Panc1 (cell line): ENCODE measurements around the gene HOMER2. TPM values are rescaled to one million over a fixed set of nuclear protein-coding genes. Genes with fewer than 3 reads are reported as not detected.

Experiments used
- ATAC-seq: fragments of 200-7000 bp; cut with Tn5 transposase; 2 replicates; pipeline ENCODE4 v1.9.1; 2020; ENCODE audit warnings: mild to moderate bottlenecking, moderate library complexity
- BruUV-seq: library from RNA; stranded (reverse); fragments of 400-500 nt; replicated peaks from 2 replicates; lab custom pipeline; 2021; lab: Mats Ljungman, UMichigan
- CTCF ChIA-PET: fragments of 300-600 bp; sonication (Branson Sonifier 250); formaldehyde crosslinking; loops from one replicate; lab custom pipeline; 2022; ENCODE audit warnings: antibody characterized with exemption; lab: Charles Lee
- POLR2A ChIA-PET: fragments of 300-600 bp; sonication (Branson Sonifier 250); formaldehyde crosslinking; loops from one replicate; lab custom pipeline; 2022; ENCODE audit warnings: antibody characterized with exemption; lab: Charles Lee
- DNase-seq: peaks from one replicate; pipeline ENCODE4 v3.0.0-alpha.2; 2010; ENCODE audit warnings: low read depth, low spot score
- H3K27ac ChIP-seq: 2 replicates; pipeline ENCODE4 v1.5.1; 2011; ENCODE audit warnings: mild to moderate bottlenecking, low read length, inconsistent platforms
- H3K27me3 ChIP-seq: fragments of 200-500 bp; sonication (Bioruptor generic); 2 replicates; pipeline ENCODE4 v1.6.0; 2014; ENCODE audit warnings: low read length, inconsistent platforms; ENCODE audit not compliant: control insufficient read depth, insufficient read depth
- H3K36me3 ChIP-seq: fragments of 200-500 bp; sonication (Bioruptor generic); 2 replicates; pipeline ENCODE4 v1.5.1; 2014; ENCODE audit warnings: inconsistent platforms, mild to moderate bottlenecking, low read length, moderate library complexity; ENCODE audit not compliant: control insufficient read depth, insufficient read depth
- H3K4me1 ChIP-seq: 2 replicates; pipeline ENCODE4 v1.5.1; 2011; ENCODE audit warnings: inconsistent platforms, mild to moderate bottlenecking, low read length, moderate library complexity; ENCODE audit not compliant: control insufficient read depth, insufficient read depth
- H3K4me3 ChIP-seq, 2 experiments: 2 replicates each; pipeline ENCODE4 v1.5.1; 2011 to 2012; ENCODE audit warnings: low read depth in 2 of 2, low read length in 2 of 2, mild to moderate bottlenecking in 2 of 2, inconsistent platforms in 1 of 2, moderate library complexity in 1 of 2
- H3K9me3 ChIP-seq: fragments of 200-500 bp; sonication (Bioruptor generic); 2 replicates; pipeline ENCODE4 v1.5.1; 2014; ENCODE audit warnings: low read depth, mild to moderate bottlenecking, inconsistent platforms, low read length, moderate library complexity; ENCODE audit not compliant: control insufficient read depth, insufficient read depth
- POLR2AphosphoS5 ChIP-seq: IDR thresholded peaks from 2 replicates; pipeline ENCODE4 v1.6.1; 2012; ENCODE audit warnings: mild to moderate bottlenecking, low read depth, low read length, moderate library complexity
- SIN3A ChIP-seq: IDR thresholded peaks from 2 replicates; pipeline ENCODE4 v1.6.1; 2012; ENCODE audit warnings: low read depth, mild to moderate bottlenecking, low read length, moderate library complexity, borderline replicate concordance; ENCODE audit not compliant: insufficient read depth
- TCF7L2 ChIP-seq: IDR thresholded peaks from 2 replicates; pipeline ENCODE4 v1.6.1; 2011; ENCODE audit warnings: mild to moderate bottlenecking, low read depth, low read length, inconsistent platforms
- in situ Hi-C: cut with HindIII; loops from 2 replicates; pipeline ENCODE4 v1.10.0; 2016; ENCODE audit warnings: low sequenced_read_pairs, low pct_unique_long_range_greater_than_20kb
- intact Hi-C: fragments of 100-400 bp; cut with micrococcal nuclease; formaldehyde crosslinking; loops from one replicate; pipeline ENCODE4 v1.10.0; 2022; ENCODE audit not compliant: unreplicated experiment
- total RNA-seq: library from RNA; stranded (reverse); gene quantifications from one replicate; pipeline ENCODE4 v1.2.1, GENCODE V29; 2021; ENCODE audit not compliant: unreplicated experiment
- TF ChIP-seq, protein P1 (sequence below), 2 experiments: IDR thresholded peaks; 2 replicates each; pipeline ENCODE4 v1.6.1; 2011 to 2012; ENCODE audit warnings: low read depth in 2 of 2, control low read depth in 1 of 2, low read length in 1 of 2, mild to moderate bottlenecking in 1 of 2, moderate library complexity in 1 of 2; ENCODE audit not compliant: insufficient read depth in 1 of 2
- TF ChIP-seq, protein P2 (sequence below): fragments of 450-650 bp; IDR thresholded peaks from 2 replicates; pipeline ENCODE4 v1.5.1; 2017; ENCODE audit warnings: mild to moderate bottlenecking

The HOMER2 gene
- total RNA-seq, 1 experiment from 2014 or later: 35.9 TPM

DNA sequence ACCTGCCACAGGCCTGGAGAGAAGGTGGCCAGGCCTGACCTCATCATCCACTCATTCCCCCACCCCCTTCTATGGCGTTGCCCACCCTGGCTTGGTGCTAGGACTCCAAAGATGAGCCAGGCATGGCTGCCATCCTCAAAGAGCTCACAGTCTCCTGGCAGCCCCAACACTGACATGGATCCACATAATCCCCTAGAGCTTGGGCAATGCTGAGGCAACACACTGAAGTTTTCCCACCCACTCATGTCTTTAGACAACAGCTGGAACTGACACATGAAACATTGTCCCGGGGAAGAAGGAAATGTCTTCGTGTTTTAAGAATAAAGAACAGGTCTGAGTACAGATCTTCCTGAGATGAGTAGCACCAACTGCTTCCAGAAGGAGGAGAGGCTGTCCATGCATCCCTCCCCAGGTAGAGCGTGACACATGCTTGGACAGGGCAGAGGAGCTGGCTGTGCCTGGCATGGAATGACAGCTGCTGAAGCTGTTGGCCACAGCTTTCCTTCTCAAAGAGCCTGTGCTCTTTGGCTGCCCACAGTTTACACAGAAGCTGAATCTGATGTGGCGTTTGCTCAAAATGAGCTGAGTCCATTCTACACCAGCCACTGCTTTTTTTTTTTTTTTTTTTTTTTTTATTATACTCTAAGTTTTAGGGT, 70.1 kb downstream of the HOMER2 start:
- no peaks in the 10 kb centered on the region for H3K27me3 ChIP-seq
- ChIA-PET CTCF (interaction anchor here (0.6 kb wide), 1 partner anchor 321 kb away, joined by 3 read pairs; no protein-coding TSS in a partner anchor), POLR2A (no interaction called here)
- intact Hi-C loops (no loop called here), in situ Hi-C loops (no loop called here)
- DNase-seq (no peak), ATAC-seq (no peak)
- H3K4me1 ChIP-seq: no peaks in the 10 kb centered on the region
- H3K4me3 ChIP-seq: no peak overlapping the region
- H3K36me3 ChIP-seq: no peaks in the 10 kb centered on the region
- BruUV-seq: no TSS peak
- no peak overlapping the region for H3K27ac ChIP-seq
- TF ChIP-seq, protein P1, sequence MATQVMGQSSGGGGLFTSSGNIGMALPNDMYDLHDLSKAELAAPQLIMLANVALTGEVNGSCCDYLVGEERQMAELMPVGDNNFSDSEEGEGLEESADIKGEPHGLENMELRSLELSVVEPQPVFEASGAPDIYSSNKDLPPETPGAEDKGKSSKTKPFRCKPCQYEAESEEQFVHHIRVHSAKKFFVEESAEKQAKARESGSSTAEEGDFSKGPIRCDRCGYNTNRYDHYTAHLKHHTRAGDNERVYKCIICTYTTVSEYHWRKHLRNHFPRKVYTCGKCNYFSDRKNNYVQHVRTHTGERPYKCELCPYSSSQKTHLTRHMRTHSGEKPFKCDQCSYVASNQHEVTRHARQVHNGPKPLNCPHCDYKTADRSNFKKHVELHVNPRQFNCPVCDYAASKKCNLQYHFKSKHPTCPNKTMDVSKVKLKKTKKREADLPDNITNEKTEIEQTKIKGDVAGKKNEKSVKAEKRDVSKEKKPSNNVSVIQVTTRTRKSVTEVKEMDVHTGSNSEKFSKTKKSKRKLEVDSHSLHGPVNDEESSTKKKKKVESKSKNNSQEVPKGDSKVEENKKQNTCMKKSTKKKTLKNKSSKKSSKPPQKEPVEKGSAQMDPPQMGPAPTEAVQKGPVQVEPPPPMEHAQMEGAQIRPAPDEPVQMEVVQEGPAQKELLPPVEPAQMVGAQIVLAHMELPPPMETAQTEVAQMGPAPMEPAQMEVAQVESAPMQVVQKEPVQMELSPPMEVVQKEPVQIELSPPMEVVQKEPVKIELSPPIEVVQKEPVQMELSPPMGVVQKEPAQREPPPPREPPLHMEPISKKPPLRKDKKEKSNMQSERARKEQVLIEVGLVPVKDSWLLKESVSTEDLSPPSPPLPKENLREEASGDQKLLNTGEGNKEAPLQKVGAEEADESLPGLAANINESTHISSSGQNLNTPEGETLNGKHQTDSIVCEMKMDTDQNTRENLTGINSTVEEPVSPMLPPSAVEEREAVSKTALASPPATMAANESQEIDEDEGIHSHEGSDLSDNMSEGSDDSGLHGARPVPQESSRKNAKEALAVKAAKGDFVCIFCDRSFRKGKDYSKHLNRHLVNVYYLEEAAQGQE (IDR thresholded peaks at IDR 0.05; ENCODE audit: insufficient read depth in 1 of 2, low read depth in 2 of 2, low read length in 1 of 2): no peak
- TF ChIP-seq SIN3A (no peak), POLR2AphosphoS5 (no peak), TCF7L2 (no peak)
- TF ChIP-seq, protein P2, sequence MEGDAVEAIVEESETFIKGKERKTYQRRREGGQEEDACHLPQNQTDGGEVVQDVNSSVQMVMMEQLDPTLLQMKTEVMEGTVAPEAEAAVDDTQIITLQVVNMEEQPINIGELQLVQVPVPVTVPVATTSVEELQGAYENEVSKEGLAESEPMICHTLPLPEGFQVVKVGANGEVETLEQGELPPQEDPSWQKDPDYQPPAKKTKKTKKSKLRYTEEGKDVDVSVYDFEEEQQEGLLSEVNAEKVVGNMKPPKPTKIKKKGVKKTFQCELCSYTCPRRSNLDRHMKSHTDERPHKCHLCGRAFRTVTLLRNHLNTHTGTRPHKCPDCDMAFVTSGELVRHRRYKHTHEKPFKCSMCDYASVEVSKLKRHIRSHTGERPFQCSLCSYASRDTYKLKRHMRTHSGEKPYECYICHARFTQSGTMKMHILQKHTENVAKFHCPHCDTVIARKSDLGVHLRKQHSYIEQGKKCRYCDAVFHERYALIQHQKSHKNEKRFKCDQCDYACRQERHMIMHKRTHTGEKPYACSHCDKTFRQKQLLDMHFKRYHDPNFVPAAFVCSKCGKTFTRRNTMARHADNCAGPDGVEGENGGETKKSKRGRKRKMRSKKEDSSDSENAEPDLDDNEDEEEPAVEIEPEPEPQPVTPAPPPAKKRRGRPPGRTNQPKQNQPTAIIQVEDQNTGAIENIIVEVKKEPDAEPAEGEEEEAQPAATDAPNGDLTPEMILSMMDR: no peak
- H3K9me3 ChIP-seq: no peaks in the 10 kb centered on the region

DNA sequence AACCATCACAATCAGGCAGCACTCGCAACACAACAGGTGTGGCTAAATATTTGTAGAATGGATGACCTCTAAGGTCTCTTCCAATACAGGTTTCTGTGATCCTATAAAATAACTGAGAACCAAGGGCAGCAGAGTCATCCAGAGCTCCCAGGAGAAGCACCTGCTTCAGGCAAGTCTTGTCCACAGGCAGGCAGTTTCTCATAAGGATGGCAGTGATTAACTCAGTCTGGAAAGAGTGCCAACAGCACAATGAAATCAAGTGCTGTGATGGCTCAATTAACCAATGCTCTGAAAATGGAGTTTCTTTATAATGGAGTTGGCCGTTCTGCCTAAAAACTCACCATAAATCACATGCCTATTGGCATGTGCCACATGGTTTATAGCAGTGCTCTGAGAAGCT, 70.8 kb downstream of the HOMER2 start:
- no peaks in the 10 kb centered on the region for H3K4me1 ChIP-seq
- no peaks in the 10 kb centered on the region for H3K36me3 ChIP-seq
- CTCF ChIA-PET: no interaction called here
- no TSS peak for BruUV-seq
- no peak overlapping the region for H3K4me3 ChIP-seq
- TF ChIP-seq TCF7L2 (no peak), SIN3A (no peak), POLR2AphosphoS5 (no peak)
- TF ChIP-seq, protein P1 (IDR thresholded peaks at IDR 0.05; ENCODE audit: insufficient read depth in 1 of 2, low read depth in 2 of 2, low read length in 1 of 2): no peak
- TF ChIP-seq, protein P2: no peak
- no peak overlapping the region for H3K27ac ChIP-seq
- H3K9me3 ChIP-seq: no peaks in the 10 kb centered on the region
- ATAC-seq: no peak
- H3K27me3 ChIP-seq: no peaks in the 10 kb centered on the region
- POLR2A ChIA-PET: no interaction called here
- DNase-seq: no peak
- in situ Hi-C loops: no loop called here
- intact Hi-C loops: no loop called here
